ENCODE results near the gene TSHR. TPM values are rescaled to one million over a fixed set of nuclear protein-coding genes. Genes with fewer than 3 reads are reported as not detected.

Gene TSHR
- total and polyA plus RNA-seq, 2 experiments from 2014 or later, result 0.59 to 0.78 TPM

DNA sequence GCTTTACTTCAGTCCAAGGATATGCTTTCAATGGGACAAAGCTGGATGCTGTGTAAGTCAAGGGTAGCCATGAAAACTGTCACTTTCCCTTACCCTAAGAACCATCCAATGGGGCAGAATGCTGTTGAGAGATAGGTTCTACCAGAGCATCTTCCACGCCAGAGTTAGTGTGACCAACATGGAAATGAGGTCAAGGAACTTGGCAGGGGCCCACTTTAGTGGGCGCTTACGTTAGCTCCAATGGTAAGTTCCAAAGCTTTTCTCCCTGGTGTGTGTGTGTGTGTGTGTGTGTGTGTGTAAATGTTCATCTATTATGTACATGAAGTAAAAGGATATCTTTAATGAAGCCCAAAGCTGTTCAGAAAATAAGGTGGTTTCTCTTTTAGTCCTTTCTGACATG is 141.2 kb downstream of the TSHR start:
- H3K36me3 Mint-ChIP-seq (ENCODE audit: low read depth), result no peaks in the 10 kb centered on the region
- DNase-seq (ENCODE audit: low spot score) (no peak), ATAC-seq (no peak)
- no peak overlapping the region for H3K27ac ChIP-seq (ENCODE audit: low read depth)
- H3K79me2 ChIP-seq (replicated peaks; ENCODE audit: insufficient read depth), result no peaks in the 10 kb centered on the region
- no peaks in the 10 kb centered on the region for H3K4me1 ChIP-seq (ENCODE audit: insufficient read depth)
- no peak overlapping the region for H3K4me3 Mint-ChIP-seq
- H3F3A ChIP-seq (replicated peaks; ENCODE audit: low read depth), result no peaks in the 10 kb centered on the region
- no peak overlapping the region for H3K4me3 ChIP-seq
- H3K4me2 ChIP-seq, result no peak overlapping the region
- H4K20me1 ChIP-seq (replicated peaks; ENCODE audit: insufficient read depth), result no peaks in the 10 kb centered on the region
- no peaks in the 10 kb centered on the region for H3K4me1 Mint-ChIP-seq
- H3K9me3 Mint-ChIP-seq, result no peaks in the 10 kb centered on the region
- TF ChIP-seq CREB1 (CRISPR knock-in tag; IDR thresholded peaks at IDR 0.05; ENCODE audit: low read depth) (no peak), JUNB (IDR thresholded peaks at IDR 0.05; ENCODE audit: unreplicated experiment) (no peak), ZNF331 (CRISPR knock-in tag; IDR thresholded peaks at IDR 0.05; ENCODE audit: low read depth) (no peak), EZH2 (IDR thresholded peaks at IDR 0.05; ENCODE audit: low read depth, unreplicated experiment) (no peak), POLR2AphosphoS5 (IDR thresholded peaks at IDR 0.05; ENCODE audit: low read depth) (no peak), NANOG (IDR thresholded peaks at IDR 0.05; ENCODE audit: borderline replicate concordance) (no peak), EZH2phosphoT487 (IDR thresholded peaks at IDR 0.05; ENCODE audit: unreplicated experiment) (no peak)
- TF ChIP-seq, protein P1, sequence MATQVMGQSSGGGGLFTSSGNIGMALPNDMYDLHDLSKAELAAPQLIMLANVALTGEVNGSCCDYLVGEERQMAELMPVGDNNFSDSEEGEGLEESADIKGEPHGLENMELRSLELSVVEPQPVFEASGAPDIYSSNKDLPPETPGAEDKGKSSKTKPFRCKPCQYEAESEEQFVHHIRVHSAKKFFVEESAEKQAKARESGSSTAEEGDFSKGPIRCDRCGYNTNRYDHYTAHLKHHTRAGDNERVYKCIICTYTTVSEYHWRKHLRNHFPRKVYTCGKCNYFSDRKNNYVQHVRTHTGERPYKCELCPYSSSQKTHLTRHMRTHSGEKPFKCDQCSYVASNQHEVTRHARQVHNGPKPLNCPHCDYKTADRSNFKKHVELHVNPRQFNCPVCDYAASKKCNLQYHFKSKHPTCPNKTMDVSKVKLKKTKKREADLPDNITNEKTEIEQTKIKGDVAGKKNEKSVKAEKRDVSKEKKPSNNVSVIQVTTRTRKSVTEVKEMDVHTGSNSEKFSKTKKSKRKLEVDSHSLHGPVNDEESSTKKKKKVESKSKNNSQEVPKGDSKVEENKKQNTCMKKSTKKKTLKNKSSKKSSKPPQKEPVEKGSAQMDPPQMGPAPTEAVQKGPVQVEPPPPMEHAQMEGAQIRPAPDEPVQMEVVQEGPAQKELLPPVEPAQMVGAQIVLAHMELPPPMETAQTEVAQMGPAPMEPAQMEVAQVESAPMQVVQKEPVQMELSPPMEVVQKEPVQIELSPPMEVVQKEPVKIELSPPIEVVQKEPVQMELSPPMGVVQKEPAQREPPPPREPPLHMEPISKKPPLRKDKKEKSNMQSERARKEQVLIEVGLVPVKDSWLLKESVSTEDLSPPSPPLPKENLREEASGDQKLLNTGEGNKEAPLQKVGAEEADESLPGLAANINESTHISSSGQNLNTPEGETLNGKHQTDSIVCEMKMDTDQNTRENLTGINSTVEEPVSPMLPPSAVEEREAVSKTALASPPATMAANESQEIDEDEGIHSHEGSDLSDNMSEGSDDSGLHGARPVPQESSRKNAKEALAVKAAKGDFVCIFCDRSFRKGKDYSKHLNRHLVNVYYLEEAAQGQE (IDR thresholded peaks at IDR 0.05; ENCODE audit: unreplicated experiment), result no peak
- TF ChIP-seq, protein P2, sequence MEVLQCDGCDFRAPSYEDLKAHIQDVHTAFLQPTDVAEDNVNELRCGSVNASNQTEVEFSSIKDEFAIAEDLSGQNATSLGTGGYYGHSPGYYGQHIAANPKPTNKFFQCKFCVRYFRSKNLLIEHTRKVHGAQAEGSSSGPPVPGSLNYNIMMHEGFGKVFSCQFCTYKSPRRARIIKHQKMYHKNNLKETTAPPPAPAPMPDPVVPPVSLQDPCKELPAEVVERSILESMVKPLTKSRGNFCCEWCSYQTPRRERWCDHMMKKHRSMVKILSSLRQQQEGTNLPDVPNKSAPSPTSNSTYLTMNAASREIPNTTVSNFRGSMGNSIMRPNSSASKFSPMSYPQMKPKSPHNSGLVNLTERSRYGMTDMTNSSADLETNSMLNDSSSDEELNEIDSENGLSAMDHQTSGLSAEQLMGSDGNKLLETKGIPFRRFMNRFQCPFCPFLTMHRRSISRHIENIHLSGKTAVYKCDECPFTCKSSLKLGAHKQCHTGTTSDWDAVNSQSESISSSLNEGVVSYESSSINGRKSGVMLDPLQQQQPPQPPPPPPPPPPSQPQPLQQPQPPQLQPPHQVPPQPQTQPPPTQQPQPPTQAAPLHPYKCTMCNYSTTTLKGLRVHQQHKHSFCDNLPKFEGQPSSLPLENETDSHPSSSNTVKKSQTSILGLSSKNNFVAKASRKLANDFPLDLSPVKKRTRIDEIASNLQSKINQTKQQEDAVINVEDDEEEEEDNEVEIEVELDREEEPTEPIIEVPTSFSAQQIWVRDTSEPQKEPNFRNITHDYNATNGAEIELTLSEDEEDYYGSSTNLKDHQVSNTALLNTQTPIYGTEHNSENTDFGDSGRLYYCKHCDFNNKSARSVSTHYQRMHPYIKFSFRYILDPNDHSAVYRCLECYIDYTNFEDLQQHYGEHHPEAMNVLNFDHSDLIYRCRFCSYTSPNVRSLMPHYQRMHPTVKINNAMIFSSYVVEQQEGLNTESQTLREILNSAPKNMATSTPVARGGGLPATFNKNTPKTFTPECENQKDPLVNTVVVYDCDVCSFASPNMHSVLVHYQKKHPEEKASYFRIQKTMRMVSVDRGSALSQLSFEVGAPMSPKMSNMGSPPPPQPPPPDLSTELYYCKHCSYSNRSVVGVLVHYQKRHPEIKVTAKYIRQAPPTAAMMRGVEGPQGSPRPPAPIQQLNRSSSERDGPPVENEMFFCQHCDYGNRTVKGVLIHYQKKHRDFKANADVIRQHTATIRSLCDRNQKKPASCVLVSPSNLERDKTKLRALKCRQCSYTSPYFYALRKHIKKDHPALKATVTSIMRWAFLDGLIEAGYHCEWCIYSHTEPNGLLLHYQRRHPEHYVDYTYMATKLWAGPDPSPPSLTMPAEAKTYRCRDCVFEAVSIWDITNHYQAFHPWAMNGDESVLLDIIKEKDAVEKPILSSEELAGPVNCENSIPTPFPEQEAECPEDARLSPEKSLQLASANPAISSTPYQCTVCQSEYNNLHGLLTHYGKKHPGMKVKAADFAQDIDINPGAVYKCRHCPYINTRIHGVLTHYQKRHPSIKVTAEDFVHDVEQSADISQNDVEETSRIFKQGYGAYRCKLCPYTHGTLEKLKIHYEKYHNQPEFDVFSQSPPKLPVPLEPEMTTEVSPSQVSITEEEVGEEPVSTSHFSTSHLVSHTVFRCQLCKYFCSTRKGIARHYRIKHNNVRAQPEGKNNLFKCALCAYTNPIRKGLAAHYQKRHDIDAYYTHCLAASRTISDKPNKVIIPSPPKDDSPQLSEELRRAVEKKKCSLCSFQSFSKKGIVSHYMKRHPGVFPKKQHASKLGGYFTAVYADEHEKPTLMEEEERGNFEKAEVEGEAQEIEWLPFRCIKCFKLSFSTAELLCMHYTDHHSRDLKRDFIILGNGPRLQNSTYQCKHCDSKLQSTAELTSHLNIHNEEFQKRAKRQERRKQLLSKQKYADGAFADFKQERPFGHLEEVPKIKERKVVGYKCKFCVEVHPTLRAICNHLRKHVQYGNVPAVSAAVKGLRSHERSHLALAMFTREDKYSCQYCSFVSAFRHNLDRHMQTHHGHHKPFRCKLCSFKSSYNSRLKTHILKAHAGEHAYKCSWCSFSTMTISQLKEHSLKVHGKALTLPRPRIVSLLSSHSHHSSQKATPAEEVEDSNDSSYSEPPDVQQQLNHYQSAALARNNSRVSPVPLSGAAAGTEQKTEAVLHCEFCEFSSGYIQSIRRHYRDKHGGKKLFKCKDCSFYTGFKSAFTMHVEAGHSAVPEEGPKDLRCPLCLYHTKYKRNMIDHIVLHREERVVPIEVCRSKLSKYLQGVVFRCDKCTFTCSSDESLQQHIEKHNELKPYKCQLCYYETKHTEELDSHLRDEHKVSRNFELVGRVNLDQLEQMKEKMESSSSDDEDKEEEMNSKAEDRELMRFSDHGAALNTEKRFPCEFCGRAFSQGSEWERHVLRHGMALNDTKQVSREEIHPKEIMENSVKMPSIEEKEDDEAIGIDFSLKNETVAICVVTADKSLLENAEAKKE (CRISPR knock-in tag; IDR thresholded peaks at IDR 0.05), result no peak
- TF ChIP-seq, protein P3, sequence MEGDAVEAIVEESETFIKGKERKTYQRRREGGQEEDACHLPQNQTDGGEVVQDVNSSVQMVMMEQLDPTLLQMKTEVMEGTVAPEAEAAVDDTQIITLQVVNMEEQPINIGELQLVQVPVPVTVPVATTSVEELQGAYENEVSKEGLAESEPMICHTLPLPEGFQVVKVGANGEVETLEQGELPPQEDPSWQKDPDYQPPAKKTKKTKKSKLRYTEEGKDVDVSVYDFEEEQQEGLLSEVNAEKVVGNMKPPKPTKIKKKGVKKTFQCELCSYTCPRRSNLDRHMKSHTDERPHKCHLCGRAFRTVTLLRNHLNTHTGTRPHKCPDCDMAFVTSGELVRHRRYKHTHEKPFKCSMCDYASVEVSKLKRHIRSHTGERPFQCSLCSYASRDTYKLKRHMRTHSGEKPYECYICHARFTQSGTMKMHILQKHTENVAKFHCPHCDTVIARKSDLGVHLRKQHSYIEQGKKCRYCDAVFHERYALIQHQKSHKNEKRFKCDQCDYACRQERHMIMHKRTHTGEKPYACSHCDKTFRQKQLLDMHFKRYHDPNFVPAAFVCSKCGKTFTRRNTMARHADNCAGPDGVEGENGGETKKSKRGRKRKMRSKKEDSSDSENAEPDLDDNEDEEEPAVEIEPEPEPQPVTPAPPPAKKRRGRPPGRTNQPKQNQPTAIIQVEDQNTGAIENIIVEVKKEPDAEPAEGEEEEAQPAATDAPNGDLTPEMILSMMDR (conservative IDR thresholded peaks at IDR 0.05; ENCODE audit: low read depth in 2 of 2), result no peak
- TF ChIP-seq, protein P4, sequence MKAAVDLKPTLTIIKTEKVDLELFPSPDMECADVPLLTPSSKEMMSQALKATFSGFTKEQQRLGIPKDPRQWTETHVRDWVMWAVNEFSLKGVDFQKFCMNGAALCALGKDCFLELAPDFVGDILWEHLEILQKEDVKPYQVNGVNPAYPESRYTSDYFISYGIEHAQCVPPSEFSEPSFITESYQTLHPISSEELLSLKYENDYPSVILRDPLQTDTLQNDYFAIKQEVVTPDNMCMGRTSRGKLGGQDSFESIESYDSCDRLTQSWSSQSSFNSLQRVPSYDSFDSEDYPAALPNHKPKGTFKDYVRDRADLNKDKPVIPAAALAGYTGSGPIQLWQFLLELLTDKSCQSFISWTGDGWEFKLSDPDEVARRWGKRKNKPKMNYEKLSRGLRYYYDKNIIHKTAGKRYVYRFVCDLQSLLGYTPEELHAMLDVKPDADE (IDR thresholded peaks at IDR 0.05), result no peak
- peaks cover 18% of the 10 kb centered on the region for H3K9me2 ChIP-seq (ENCODE audit: insufficient read depth)
- no peak overlapping the region for H3K27ac Mint-ChIP-seq
- H3K36me3 ChIP-seq (ENCODE audit: insufficient read depth), result no peaks in the 10 kb centered on the region
- H2AFZ ChIP-seq, result no peak overlapping the region
- H3K27me3 ChIP-seq (ENCODE audit: insufficient read depth), result no peaks in the 10 kb centered on the region
- no peaks in the 10 kb centered on the region for H3K27me3 Mint-ChIP-seq (ENCODE audit: insufficient read depth, low read depth, poor library complexity)
